Muscle of arm (tissue), 12 donors: ENCODE results near the gene FOS. TPM values are rescaled to one million over a fixed set of nuclear protein-coding genes. Genes with fewer than 3 reads are reported as not detected.

ENCODE experiments used
- DNase-seq: peaks from one replicate; pipeline ENCODE4 v3.0.0-alpha.2; 2013
- polyA plus RNA-seq, 12 donors: library from polyadenylated mRNA; unstranded; fragments of 120-200 nt; gene quantifications; one replicate each; pipeline ENCODE4 v1.2.1, GENCODE V29; 2013; ENCODE audit not compliant: insufficient read length in 12 of 12

FOS gene
- polyA plus RNA-seq, 12 donors: 174 to 1,944 (median 670) TPM; not detected in 1

DNA sequence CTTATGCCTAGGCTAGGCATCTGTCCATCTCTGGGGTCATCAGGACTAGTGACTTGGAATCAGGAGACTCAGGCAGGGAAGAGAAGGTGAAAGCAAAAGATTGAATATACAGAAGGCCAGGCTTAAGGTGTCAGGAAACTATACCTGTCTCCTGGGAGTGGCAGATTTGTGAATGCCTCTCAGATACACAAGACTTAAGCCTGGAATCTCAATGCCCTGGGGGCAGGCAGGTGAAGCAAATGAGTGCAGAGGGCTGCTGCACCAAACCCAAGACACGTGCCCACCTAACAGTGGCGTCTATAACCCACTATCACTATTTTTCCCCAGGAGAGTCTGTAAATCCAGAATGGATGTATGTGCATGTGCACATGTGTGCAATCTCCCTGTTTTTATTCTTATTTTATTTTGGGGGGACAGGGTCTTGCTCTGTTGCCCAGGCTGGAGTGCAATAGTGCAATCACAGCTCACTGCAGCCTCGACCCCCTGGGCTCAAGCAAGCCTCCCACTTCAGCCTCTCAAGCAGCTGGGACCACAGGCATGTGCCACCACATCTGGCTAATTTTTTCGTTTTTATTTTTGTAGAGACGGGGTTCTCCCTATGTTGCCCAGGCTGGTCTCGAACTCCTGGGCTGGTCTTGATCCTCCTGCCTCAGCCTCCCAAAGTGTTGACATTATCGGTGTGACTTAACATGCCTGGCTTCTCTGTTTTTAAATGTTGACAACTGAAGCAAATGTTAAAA, 31.9 kb upstream of the FOS start:
- DNase-seq: no peak

DNA sequence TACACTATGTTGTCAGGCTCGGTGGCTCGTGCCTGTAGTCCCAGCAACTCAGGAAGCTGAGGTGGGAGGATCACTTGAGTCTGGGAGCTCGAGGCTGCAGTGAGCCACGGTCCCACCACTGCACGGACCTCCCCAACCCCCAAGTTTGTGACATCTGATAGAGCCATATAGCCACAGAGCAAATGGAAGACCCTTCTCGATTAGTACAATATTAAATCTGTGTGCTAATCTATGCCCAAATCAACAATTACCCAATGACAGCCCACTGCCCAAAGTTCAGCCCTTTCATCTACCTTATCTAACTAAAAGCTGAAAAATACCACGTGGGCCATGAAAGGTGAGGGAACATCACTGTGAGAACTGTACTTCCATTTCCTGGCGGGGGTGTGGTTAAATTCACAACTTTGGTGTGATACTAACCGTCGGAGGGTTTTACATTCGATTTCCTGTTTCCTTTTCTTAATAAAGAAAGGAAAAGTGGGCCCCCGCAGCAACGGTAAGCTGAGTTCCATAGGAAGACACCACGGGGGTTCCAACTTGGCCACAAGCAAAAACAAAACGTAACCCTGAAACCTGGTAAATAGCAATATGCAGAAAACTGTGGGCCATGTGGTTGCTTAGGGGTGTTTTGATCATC, 31.2 kb upstream of the FOS start:
- no peak for DNase-seq

DNA sequence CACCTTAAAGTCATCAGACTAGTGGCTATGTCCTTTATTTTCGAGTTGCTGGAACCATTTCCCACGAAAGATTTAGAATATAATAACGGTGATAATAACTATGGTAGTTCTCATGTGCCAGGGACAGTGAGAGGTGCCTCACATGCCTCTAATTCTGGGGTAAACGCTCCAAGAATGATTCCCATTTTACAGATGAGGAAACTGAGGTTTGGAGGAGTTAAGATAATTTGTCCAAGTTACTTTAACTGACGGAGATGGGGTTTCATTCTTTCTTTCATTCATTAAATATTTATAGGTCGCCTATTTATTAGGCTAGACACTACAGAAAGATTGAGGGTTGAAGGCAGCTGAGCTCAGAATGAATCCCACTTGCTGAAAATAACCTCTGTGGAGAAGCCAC, 30.7 kb upstream of the FOS start:
- no peak for DNase-seq

DNA sequence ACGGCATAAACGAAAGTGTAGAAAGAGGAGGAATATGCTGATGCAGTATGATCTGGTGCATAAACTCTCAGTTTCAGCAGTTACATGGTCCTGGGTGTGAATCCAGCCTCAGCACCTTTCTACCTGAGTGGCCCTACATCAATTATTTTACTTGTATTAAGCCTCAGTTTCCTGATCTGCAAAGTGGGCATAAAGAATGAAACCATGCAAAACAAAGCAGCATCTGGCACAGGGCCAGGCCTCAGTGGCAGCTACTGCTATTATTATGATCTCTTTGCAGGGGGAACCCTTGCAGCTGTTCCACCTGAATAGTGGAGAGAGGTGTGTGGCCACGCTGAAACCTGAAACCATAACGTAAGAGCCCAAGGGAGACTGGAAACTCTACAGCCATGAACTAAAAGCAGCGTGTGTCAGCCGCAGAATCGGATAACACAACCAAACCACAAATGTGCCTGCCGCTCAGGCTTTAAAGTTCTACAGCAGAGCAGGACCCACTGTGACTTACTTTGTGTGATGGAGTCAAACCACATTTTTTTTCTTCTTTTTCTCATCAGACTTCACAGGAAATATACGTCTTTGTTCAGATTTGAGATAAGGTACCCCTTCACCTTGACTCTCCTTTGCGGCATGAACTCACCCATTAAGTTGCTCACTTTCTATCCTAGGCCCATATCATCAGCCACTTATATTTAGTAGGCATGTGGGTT, 29.2 kb upstream of the FOS start:
- DNase-seq: no peak

DNA sequence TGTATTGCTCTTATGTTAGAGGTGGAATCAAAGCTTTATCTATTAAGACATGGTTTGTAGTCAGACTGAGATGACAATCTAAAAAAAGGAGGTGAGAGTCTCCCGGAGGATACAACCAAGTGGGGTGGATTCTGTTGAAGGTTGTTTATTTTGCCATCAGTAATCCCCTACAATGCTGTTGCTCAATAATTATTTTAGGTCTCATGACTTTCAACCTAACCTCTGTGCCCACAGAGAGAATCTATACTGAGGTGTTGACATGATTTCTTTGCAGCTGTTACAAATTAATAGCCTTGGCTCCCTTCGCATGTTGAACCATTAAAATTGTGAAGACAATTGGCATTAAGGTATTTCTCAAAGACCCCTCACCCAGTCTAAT, 28.7 kb upstream of the FOS start:
- DNase-seq: no peak

DNA sequence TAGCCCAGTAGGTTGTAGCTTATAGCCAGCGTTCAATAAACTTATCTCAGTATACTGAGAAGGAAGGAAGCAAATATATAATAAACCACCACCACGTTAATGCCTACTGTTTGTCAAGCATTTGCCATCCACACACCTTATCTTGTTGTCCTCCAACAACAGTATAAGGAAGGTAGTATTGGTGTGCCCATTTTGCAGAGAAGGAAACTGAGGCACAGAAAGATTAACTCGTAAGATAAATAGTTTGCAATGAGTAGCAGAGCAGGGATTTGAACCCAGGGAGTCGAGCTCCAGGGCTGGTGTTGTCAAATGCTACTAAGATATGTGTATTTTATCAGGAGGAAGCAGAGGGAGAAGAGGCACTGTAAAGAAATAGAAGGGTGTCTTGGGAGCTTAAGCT, 27.8 kb upstream of the FOS start:
- no peak for DNase-seq

DNA sequence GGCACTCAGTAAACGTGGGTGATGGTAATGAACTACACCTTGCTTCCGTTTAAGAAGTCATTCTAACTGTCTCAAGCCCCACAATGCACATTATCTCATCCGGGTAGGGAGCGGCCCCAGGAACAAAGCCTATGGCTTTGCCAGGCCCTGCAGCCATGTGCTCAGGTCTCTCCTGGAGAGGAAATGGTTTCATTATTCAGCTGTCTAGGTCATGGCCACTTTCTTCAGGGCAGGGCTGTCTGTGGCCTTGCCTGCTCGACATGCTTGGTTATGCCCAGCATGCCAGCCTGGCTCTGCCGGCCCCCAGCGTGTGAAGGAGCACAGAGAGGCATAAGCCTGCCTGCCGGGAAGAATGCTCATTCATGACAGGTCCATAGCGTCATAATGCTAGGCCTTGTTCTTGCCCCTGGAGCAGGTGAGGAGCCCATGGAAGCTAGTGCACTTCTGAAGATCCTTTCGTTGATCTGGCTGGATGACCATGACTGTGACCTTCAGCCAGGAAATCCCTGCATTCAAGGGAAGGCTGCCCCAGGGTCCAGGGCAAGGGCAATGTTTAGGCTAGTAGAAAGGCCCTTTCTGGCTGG, 26.3 kb upstream of the FOS start:
- no peak for DNase-seq

DNA sequence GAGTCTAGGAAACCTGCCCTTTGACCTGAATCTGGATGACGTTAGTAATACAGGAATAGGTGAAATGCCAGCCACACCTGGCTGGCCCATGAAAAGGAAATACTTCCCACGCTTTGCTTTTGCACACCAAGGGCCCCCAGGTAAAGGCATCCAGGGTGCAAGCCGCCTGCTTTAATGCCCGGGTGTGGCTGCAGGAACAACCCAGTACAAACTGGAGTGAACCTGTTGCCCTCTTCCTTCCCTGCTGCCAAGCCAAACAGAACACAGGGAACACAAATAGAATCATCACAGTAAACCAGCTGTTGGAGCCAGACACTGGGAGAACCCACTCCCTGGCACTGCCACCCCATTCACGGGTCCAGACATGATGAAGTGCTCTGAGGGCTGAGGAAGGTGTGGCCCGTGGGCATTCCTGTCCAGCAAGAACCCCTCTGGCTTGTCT, 24.2 kb upstream of the FOS start:
- no peak for DNase-seq

DNA sequence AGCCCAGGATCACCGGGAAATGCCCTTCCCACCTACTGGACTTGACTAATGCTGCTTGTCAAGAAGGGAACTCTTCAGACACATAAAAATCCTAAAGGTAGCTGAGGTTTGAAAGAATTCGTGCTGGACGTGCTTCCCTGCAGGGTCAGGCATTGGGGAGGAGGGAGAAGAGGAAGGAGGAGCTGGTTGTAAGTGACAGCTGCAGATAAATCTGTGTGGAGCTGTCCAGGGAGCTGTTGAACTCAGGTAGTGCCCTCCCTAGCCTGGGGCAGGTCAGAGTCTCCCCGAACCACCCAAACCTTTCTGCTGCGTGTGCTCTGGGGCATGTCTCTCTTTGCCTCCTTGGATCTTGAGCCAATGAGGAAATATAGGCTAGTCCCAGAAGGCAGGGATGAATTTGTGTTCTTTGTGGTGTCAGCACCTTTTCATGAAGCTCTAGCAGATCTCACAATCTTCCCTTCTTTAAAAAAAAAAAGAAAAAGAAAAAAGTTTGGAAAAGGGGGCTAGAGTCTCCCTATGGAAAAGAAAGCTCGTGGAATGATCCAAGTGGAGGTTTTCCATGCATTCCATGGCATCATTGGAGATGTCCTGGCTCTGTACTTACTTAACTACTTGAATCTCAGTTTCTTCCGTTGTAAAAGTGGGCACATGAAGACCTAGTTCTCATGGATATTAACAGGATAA, 23.6 kb upstream of the FOS start:
- DNase-seq: no peak

DNA sequence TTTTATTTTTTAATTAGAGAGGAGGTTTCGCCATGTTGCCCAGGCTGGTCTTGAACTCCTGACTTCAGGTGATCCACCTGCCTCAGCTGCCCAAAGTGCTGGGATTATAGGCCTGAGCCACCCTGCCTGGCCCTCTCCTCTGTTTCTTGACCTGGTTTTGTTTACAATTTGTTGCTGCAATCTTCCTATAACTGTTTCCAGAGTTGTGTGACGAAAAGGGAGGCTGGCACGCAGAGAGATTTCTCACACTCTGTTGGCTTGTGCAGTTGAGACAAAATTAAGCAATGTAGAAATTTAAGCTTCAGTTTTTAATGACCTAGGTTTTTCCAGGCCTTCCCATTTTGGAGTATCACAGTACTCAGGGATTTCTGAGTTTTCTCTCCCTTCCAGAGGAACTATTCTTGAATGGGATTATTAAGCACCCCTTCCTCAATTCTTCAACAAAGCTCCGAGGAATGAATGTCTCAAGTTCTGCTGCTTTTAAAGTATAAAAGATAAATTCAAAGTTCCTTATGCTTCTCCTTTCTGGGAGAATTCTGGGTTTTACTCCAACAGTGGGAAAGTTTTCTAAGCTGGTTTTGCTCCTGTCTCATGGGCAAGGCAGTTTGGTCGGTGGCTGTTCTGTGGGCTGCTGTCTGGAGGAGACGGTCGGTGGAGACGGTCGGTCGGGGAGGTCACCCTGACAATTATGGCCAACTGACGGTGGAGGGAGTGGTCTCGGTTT, 20.4 kb upstream of the FOS start:
- peak; percentile 74 for DNase-seq

DNA sequence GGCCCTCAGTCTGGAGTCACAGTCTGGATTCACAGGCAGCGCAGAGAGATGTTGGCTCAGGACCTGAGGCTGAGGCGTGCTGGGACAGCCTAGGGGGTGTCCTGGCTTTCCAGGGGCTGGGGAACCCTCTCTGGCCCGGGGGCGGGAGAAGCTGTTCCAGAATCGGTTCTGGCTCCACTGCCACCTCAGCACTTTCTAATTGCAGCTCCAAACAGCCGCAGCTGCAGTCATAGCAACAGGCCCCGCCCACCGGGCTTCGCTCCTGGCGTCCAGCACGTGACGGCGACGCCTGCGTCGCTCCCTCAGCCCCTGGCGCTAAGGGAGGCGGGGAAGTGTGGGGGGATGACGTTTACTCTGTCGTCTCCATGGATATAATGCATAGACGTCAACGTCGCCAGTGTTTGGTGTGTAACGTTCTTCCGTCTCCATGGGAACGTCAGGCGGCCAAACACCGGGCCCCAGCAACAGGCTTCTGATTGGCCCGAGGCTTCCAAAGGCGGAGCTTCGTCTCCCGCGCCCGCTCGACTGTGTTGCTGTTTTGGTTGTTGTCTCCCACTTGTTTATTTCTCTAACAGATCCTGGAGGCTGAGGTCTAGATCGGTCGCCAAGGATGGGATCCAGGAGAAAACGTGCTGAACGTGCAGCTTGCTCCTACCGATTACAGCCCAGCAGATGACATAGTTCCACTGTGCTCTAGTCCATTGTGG, 19.7 kb upstream of the FOS start:
- DNase-seq: peak; percentile 100

DNA sequence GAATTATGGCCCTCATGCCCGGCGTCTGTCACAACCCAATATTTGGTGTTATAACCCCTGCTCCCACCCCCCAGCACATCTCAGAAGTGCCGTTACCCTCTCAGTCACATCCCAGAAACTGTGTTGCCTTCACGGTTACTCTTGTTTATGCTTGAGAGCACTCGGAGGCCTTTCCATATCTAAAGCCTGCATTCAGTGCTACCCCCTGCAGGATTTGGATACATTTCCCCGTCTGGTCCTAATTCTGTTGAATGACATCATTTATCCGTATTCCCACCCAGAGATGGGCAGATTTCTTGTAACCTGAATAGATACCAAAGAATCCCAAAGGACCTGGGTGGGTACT, 19.1 kb upstream of the FOS start:
- no peak for DNase-seq

DNA sequence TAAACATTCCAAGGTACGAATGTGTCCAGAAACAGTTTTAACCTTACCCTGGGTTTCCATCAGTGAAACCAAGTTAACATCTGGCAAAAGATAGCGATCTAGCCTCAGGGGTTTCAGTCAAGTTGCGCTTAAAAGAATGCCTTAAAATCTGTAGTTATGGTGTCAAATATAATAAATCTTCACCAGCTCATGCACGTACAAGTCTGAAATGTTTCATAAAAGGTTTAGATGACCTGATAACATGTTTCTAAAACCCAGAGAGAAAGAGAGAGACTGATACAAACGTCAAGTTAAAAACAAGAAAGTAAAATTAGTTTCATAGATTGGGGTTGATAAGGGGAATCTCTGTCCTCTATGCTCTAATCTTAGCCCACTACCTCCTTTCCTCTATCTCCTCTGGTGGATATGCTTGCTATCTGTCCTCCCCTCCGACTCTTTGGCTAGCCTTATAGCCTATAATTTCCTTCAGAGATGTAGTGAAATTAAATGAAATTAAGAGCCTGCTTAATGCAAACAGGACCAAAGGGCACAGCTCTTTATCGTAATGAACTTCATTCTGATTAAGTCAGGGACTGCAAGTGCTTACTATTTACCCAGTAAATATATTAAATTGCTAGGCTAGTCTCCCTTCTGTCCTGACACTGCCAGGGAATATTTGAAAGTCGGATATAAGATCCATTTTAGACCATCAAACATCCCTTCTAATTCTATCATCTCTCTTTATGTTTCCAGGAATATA, 18.4 kb upstream of the FOS start:
- no peak for DNase-seq

DNA sequence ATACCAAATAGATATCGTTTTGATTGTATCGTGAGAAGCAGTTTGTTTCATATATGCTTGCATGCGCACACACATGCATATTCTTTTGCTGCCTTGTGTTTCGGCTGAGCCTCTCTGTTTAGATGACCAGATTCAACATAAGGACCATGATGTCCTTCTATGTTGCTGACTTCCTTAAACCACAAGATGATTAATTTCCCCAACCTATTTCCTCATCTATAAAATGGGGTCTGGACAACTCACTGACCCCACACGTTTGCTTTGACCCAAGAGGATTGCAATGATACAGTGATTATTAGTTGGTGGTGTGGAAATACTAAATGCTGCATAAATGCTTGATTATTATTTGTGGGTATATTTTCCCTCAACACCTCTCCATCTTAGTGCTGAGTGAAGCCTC, 16.8 kb upstream of the FOS start:
- no peak for DNase-seq

DNA sequence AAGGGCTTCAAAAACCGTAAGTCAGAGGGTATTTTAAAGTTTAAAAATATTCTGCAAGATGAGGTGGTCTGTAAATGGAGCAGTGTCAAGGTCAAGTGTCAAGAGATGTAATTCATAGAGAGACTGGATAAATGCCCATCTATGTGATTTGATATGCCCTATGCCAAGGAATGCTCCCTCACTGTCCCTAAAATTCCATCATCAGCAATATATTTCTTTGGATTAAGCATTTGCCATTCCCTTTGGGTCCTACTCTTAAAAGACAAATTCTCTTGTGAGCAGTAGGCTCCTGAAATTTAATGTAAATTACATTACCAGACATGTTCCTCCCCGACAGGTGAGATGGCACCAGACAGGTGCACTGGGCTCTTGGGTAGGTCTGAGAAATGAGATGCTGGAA, 16.0 kb upstream of the FOS start:
- DNase-seq: no peak

DNA sequence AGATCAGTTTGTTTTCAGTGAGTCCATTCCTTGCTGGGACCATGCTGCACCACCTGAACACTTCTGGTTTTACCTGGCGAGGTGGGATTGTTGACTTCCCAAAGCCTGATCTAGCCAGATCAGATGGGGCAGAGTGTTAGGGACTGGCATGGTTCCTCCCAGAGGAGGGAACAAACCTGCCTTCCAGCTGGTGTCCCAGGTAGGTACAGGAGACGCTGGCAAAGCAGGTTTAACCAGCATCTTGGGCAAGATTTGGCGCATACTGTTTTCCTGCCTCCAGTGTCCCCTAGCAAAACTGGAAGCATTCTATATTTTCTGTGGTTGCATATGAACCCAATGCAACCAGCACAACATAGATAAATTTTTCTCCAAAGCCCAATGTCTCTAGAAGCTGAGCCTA, 14.6 kb upstream of the FOS start:
- DNase-seq: no peak

DNA sequence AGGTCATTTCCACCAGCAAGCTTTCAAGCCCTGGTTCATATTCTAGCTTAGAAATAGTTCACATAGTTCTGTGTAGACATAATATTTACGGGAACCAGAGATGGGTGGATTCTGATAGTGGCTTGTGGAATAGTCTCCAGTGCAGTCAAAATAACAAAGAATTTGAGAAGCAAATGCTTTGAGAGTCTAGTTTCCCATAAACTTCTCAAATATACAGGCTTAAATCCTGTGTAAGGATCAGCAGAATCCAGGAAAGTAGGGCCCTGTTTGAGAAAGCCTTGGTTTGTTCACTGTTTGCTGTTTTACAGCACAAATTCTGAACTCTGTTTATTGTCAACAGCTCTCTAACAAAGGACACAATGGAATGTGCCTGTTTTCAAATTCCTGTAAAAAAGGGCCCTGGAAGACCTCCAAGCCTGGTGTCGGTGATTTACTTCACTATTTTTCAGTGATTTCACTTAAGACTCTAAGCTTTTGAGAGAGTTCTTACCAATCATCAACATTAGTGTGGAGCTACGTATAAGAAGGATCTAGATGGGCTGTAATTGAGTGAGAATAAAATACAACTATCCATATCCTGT, 11.4 kb upstream of the FOS start:
- no peak for DNase-seq

DNA sequence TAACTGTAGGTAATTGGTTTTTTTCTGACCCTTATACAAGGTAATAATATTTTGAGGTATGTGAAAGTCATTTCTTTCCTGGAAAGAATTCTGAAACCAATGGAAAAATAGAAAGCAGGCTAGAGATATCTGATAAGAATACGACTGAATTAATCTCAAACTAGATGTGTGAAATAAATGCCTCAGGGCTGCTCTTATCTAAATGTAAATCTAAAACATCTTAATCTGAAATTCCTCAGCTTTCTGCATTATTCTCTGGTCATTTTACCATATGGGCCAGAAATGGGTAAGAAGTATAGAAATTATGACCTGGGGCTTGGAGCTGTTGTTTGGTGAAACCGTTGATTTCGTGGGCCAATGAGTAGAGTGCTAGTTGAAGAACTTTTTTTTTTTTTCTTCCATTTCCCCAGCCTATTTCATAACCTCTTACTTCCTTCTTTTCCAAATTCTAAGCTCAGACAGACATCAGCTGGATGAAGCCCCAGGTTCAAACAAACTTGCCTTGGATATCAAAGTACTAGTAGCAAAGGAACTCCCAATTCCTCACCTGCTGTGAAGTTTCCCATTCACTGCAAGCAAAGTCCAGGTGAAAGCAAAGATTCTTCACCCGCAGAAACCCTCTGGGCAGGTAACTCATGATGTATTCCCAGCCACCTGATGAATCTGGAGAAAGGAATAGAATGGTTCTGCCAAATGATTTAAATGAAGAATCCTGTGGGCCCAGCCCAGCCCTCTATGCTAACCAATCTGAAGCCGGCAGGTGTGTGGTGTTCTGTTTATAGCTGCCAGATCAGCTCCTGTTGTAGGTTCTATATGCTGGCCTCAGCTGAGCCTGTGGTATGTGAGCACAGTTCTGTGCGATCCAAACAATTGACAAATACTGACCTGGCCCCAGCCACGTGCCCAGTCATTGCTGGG, 9.7 kb upstream of the FOS start:
- DNase-seq: no peak

DNA sequence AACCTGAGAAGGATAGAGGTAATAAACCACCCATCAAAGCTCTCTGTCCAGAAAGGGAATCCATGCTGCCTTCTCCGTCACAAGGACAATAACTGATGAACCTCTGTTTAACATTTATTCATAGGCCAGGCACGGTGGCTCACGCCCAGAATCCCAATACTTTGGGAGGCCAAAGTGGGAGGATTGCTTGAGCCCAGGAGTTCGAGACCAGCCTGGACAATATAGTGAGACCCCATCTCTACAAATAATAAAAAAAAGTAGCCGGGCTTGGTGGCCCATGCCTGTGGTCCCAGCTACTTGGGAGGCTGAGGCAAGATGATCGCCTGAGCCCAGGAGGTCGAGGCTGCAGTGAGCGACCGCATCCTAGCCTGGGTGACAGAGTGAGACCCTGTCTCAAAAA, 7.1 kb upstream of the FOS start:
- DNase-seq: no peak
